HG02642 (cell line): ENCODE data around the gene SLC9A9.
"Not testable (repeated sequence)": the region's sequence is repeated elsewhere in the genome, so short reads cannot be mapped to it uniquely, and the experiment has no call there.

Experiments used
- ATAC-seq: cut with Tn5 transposase; IDR thresholded peaks from one replicate; pipeline ENCODE4 v1.9.1; 2021; ENCODE audit warnings: mild to moderate bottlenecking; ENCODE audit not compliant: unreplicated experiment, poor library complexity

The SLC9A9 gene

DNA sequence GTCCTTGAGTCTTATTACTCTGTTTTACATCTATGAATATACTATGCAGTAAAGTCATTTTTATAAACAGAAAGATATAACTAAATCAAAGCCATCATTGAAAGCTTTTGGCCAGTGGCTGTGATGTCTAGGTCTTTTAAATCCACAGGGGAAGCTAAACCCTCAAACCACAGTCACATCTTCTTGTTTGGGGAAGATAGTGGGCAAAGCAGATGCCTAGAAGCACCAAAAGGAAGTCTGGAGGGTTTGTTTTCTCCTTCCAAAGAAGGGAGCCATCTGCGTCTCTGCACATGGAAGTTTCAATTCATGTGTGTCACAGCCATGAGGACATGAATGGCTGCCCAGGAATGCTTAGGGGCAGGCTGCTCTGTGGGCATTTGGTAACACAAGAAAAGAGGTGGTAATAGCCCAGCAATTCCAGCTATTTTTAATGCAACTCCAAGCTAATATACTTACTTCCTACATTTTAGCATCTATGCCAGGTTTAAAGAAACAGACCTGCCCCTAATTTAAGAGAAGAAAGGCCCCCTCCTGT is 322.2 kb downstream of the SLC9A9 start:
- no peak for ATAC-seq

GRCh38 chr3:143525408-143525807 is 322.9 kb downstream of the SLC9A9 start:
- ATAC-seq, result no peak

- ATAC-seq, result no peak
Measured at GRCh38 chr3:143521803-143522202, 326.5 kb downstream of the SLC9A9 start.

DNA sequence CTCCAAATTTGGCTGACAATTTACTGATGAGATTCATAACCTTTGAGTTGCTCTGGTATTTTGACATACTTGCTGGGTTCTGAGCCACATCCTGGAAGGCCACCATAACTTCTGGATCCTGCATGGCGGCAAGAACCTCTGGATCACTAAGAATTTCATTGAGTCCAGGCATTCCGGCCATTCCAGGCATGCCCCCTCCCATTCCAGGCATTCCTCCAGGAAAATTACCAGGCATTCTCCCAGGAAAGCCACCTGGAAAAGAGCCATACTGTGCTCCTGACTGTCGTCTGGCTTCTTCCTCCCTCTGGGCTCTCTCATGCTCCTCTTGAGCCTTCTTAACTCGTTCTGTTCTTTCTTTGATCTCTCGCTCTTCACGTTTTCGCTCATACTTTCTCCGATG is 331.1 kb downstream of the SLC9A9 start:
- ATAC-seq, result not testable (repeated sequence)

- ATAC-seq, result no peak
Measured at GRCh38 chr3:143514874-143515273, 333.4 kb downstream of the SLC9A9 start.

DNA sequence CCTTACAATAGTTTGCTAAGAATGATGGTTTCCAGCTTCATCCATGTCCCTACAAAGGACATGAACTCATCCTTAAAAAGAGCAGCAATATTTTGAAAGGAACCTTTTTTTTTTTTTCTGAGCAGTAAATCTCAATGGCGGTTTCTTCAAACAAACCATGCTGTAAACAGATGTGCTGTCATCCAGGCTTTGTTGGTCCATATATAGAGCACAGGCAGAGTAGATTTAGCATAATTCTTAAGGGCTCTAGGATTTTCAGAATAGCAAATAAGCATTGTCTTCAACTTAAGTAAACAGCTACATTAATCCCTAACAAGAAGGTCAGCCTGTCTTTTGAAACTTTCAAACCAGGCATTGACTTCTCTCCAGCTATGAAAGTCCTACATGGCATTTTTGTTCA is 334.2 kb downstream of the SLC9A9 start:
- no peak for ATAC-seq

DNA sequence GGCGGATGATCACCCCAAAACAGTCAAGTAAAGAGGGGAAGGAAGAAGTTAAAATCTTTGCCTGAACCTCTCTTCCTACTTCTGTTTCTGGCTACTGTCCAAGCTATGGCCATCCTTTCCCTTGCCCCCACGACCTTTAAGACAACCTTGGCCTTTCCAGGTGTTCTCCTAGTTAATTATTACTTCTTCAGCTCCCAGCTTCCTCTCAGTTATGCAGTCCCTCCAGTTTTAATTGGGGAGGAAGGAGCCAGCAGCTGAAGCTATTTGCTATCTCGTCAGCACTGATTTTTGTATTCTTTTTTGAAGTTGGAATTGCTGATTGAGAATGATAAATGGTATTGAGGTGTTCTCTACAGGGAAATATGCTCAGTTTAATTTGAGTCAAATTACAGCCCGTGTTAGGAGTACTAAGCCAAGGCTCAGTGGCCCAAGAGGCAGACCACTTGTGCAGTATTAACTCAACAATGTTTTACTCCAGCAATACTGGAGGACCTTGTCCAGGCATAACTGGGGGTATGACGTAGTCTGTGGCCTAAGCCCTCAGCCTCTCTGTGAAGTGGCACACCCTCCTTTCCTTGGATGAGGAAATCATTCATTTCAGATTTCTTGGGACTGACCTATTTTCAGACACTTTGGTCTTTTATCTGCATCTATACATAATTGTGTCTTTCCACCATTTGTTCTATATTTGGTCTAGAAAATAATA is 336.9 kb downstream of the SLC9A9 start:
- no peak for ATAC-seq

GRCh38 chr3:143510601-143511000 is 337.7 kb downstream of the SLC9A9 start:
- ATAC-seq, result no peak

DNA sequence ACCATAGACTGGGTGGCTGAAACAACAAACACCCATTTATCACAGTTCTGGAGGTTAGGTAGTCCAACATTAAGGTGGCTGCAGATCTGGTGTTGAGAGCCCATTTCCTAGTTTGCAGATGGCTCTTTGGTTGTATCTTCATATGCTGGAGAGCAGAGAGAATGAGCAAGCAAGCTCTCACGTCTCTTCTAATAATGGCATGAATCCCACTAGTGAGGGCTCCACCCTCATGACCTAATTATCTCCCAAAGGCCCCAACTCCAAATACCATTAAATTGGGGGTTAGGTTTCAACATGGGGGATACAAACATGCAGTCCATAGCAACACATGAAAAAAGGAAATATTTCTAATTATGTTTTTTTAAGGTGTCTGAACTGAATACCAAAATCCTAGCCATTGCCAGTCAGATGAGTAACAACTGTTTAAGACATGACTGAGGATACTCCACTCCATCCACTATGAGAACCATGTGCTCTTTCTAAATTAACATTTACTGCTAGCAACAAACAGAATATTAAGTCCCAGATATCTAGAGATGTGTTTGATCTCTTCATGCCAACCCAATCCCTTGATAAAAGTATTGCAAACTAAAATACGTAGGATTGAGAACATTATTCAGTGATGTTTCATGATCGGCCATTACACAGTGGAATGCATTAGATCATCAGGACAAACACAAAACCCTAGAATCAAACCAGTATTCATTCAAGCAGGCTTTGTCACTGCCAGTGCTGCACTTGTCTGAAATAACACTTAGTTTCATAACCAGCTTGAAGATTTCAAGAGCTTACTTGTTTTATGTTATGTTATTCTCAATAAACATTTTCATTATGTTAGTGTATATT is 340.3 kb downstream of the SLC9A9 start:
- no peak for ATAC-seq

DNA sequence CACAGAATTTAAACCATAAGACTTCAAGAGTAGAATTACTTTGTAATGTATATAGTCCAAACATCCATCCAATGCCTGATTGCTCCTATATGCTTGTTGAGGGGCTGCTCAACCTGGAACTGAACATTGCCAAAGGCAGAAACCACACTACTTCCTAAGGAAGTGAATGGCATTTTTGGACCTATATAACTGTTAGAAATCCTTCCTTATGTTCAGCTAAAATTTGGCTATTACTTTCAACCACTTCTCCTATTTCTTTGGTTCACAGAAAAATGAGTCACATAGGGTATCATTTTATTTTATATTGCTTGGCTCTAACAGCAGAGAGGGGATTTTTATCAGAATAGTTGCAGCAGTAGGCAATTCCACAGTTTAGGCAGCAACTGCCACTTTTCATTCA is 342.1 kb downstream of the SLC9A9 start:
- no peak for ATAC-seq

DNA sequence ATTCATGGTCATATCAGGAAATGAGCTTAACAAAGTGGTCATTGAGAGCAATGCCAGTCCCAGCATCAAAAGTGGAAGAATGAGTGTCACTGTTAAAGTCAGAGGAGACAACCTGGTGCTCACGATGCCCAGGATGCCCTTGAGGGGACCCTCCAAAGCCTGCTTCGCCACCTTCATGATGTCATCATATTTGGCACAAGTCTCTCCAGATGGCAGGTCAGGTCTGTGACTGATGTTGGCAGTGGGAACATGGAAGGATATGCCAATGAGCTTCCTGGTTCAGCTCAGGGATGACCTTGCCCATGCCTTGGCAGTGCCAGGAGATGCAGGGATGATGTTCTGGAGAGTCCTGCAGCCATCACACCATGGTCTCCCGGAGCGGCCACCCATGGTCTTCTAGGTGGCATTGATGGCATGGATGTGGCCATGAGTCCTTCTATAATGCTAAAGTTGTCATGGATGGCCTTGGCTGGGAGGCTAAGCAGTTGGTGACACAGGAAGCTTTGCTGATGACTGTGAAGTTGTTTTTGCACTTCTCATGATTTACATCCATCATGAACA is 344.9 kb downstream of the SLC9A9 start:
- ATAC-seq, result no peak

- ATAC-seq, result no peak
Measured at GRCh38 chr3:143502081-143502480, 346.2 kb downstream of the SLC9A9 start.

DNA sequence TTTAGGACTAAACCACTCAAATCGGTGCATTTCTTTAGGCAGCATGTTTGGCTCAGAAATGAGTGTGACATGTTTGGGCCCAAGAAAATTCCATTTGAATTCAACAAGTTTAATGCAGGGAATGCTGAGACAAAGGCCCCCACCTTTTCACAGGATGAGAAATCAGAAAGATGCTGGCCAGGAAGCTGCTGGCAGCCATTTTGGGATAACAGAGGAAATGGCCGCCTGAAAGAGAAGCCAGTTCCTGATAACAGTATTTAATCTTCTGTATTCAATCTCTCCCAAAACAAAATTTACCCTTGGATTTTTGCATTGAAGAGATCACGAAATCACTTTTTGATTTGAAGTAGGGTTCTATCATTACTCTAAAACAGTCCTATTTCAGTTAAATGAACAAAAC is 350.9 kb downstream of the SLC9A9 start:
- no peak for ATAC-seq

DNA sequence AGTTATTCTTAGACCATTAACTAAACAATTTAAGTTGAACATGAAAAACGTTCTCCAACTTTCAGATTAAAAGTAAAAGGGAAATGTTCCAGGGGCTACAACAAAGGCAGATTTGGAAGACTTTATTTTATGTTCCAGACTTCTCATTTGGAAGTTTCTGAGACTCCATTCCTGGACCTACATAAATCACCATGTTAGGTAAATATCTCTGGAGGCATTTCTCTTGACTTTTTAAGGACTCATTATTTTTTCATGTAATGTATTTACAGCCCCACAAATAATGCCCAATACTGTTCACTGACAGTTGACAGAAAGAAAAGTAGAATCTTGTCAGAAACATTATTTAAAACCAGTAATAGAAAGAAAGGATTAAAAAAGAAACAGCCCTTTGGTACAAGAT is 352.1 kb downstream of the SLC9A9 start:
- no peak for ATAC-seq

GRCh38 chr3:143495527-143495926 is 352.7 kb downstream of the SLC9A9 start:
- no peak for ATAC-seq

GRCh38 chr3:143486611-143487010 is 361.7 kb downstream of the SLC9A9 start:
- ATAC-seq, result no peak

- ATAC-seq, result no peak
Measured at GRCh38 chr3:143484846-143485512, 363.3 kb downstream of the SLC9A9 start.

DNA sequence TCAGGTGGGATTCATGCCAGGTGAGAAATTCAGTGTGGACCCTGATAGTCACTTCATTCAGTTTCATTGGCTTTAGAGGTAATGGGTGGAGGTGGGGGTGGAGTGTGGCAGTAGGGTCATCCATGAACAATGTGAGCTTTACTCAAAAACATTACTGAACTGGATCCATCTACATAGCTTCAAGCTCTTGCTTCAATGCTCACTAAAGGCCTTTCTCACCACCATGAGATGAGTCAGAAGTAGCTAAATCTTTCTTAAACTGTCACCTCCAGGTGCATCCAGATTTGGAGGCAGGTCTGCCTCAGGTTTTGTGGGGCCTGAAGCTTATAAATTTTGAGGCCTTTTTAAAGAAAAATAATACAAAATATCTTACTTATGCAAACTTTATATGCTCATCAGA is 365.1 kb downstream of the SLC9A9 start:
- ATAC-seq, result no peak

DNA sequence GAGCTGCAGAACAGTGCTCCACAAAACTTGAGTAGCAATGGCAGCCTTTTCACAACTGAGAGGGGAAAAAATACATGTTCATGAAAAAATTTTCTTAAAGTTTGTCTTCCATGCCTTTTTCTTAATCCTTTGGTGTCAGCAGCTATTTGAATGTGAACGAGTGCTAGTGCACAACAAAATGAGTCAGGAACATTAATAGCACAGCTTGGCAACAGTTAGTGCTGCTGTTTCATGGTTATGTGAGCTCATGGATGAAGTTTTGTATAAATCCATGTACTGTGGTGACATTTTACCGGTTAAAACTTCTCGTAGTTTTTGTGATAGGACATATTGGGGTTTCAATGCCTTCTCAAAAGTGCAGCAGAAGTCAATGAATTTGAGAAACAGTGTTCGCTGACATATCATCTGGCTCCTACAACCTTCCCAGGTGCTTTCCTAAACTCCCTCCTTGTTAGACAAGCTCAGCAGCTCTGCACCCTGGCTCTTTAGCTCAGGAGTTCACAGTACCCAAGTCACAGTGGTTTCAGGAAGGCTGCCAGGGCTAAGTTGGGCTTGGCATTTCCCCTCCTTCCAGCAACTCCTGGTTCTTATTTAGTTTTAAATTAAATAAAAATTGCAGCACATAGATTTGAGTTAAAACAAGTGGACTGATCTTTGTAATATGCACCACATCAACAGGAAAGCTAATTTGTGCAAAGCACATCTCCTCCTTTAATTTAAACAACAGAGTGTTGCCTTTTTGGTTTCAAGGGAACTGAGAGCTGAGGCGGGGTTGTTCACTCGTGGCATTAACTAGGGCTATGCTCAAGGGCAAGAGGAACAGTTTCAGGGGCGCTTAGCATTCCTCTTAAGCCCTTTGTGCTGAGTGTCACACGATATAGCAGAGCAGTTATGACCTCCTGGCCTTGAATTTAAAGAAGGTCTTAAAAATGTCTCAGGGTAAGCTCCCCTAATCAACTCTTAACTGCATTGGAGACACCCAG is 365.9 kb downstream of the SLC9A9 start:
- no peak for ATAC-seq

- no peak for ATAC-seq
Measured at GRCh38 chr3:143480344-143480743, 367.9 kb downstream of the SLC9A9 start.
